DMS 273 treated with DMSO at 0.1 percent for 48 hours (cell line): ENCODE data around the gene SPNS1.
"Not testable (repeated sequence)": the region's sequence is repeated elsewhere in the genome, so short reads cannot be mapped to it uniquely, and the experiment has no call there.

ENCODE experiments used
- DNase-seq: peaks from one replicate; lab custom pipeline; 2025; lab: John Stamatoyannopoulos, UW

Gene SPNS1

GRCh38 chr16:28958216-28958615 is 16.4 kb upstream of the SPNS1 start:
- no peak for DNase-seq

DNA sequence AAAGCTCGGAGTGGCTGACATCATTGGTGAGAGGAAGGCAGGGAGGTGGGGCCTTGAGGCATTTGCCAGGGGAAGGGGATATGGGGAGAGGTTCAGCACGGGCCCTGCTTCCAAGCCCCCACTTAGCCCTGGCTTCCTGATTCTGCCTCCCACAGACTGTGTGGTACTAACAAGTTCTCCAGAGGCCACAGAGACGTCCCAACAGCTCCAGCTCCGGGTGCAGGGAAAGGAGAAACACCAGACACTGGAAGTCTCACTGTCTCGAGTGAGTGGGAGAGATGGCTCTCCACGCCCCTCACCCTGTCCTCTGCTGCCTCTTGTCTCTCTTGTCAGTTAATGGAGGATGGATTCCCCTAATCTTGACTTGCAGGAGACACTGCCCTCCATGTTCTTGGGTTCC is 15.7 kb upstream of the SPNS1 start:
- no peak for DNase-seq

DNA sequence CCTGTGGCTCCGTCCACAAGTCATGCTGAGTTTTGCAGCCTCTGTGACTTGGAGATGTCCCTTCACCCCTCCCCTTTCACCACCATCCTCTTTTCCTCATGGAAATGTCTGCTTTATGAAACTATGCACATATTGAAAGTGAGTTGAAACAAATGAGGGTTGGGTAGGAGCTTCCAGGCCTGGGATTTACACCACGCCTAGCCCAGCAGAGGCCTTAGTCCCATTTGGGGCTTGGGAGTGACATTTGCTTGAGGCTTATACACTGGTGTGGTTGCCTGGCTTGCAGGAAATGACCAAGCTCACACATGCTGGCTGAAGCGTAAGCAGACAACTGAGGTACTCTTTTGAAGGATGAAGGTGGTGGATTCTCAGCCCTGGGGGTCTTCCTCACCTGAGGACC is 10.5 kb upstream of the SPNS1 start:
- no peak for DNase-seq

- no peak for DNase-seq
Measured at GRCh38 chr16:28964496-28964895, 10.1 kb upstream of the SPNS1 start.

- no peak for DNase-seq
Measured at GRCh38 chr16:28967156-28967555, 7.4 kb upstream of the SPNS1 start.

GRCh38 chr16:28969696-28970095 is 4.9 kb upstream of the SPNS1 start:
- DNase-seq: not testable (repeated sequence)

DNA sequence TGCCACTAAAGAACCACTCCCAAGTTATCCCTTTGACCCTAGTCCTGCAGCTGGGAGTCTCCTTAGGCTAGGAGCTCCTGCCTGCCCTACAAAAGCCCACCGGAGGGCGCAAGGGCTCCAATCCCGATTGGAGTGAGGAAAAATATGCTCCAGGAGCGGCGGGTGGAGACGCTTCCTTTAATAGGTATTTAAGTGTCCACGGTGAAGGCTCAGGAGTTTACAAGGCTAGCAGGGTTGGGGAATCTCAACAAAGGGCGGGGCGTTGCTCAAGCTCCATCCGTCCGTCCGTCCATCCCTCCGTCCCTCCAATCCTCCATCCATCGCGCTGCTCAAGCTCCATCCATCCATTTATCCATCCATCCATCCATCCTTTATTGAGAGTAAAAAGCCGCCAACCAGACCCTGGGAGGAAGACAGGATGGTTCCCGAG is 556 bp upstream of the SPNS1 start:
- DNase-seq: peak; percentile 40

DNA sequence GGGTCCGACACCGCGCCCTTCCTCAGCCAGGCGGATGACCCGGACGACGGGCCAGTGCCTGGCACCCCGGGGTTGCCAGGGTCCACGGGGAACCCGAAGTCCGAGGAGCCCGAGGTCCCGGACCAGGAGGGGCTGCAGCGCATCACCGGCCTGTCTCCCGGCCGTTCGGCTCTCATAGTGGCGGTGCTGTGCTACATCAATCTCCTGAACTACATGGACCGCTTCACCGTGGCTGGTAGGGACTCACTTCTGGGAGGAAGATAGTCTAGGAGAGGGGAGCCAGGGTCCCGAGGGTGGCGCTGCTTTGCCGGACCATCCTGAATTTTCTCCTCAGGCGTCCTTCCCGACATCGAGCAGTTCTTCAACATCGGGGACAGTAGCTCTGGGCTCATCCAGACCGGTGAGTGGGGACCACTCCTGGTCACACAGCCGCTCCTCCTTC is 601 bp downstream of the SPNS1 start:
- no peak for DNase-seq

DNA sequence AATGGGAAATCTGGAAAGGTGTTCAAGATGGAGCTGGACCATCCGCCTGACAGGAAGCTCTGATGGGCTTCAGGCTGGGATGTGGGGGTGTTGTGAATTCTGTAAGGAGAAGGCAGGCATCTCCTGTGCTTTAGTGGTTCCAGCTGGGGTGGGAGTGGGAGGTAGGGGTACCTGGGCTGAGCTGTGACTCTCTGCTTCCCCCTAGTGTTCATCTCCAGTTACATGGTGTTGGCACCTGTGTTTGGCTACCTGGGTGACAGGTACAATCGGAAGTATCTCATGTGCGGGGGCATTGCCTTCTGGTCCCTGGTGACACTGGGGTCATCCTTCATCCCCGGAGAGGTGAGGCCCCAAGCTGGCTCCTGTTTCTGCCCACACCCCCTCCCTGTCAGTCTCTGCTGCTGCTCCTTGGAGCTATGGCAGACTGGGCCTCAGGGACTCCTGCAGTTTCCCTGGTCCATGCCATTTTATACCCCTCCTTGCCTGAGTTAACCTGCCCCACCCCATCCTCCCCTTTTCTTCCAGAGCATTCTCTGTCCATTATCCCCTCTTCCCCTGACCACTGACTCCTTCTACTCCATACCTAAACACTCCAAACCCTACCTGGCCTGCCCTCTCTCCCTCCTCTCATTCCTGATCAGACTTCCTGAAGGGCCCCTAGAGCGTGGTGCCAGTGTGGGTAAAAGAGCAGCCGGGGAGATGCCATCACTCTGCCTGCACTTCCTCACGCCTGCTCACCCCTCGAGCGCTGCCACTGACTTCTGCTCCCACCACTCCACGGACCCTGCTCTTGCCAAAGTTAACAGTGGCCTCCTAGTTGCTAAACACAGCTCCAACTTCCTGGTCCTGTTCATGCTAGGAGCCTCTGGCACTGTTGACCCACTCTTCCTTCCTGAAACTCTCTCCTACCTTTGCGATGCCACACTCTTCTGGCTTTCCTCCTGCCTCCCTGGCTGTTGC is 3.4 kb downstream of the SPNS1 start:
- DNase-seq: no peak

DNA sequence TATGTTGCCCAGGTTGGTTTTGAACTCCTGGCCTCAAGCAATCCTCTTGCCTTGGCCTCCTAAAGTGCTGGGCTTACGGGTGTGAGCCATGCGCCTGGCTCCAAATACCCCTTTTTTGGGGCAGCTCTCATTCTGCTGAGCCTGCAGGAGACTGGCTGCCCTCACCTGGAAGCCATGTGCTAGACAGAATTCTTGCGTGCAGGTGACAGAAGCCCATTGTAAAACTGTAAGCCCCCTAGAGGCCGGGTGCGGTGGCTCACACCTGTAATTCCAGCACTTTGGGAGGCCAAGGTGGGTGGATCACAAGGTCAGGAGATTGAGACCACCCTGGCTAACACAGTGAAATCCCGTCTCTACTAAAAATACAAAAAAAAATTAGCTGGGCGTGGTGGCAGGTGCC is 5.8 kb downstream of the SPNS1 start:
- DNase-seq: not testable (repeated sequence)

DNA sequence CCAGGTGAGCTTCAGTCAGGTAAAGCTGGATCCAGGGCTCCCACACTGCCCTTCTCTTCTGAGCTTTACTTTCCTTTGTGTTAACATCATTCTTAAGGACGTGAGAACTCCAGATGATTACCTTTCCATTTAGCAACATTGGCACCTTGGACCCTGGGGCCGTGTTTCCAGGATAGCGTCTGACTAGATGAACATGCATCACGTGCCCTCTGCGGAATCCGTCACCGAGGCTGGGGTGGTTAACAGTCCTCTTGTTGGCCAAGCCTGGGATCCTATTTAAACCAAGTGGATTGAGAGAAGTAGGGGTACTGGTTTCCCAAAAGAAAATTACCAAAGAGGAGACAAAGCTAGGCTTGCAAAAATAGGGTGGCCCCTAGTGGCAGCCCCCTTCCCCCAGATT is 6.4 kb downstream of the SPNS1 start:
- no peak for DNase-seq

DNA sequence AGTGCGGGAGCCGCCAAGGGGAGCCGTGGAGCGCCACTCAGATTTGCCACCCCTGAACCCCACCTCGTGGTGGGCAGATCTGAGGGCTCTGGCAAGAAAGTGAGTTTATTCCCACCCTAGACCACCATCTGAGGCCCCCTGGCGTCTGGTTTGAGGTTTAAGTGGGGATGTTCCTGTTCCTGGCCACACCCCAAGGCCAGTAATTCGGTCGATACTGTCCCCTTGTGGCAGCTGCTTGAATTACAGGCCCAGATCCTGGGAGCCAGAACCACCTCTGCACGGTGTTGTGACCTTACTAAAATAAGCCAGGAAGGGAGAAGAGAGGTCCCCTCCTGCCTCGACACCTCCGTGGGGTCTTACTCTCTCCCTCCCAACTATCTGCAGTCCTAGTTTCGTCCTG is 6.9 kb downstream of the SPNS1 start:
- DNase-seq: no peak

DNA sequence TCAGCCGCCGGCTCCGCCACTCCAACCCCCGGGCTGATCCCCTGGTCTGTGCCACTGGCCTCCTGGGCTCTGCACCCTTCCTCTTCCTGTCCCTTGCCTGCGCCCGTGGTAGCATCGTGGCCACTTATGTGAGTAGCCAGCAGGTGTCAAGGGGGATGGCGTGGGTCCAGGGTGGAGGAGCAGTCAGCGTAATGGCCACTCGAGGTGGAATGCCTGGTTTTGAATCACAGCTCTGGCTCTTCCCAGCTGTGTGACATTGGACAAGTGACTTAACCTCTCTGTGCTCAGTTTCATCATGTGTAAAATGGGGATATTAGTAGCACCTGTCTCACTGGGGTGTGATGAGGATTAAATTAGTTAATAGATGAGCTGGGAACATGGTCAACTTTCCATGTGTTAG is 7.8 kb downstream of the SPNS1 start:
- no peak for DNase-seq

GRCh38 chr16:28982949-28983348 is 8.4 kb downstream of the SPNS1 start:
- DNase-seq: no peak

- no peak for DNase-seq
Measured at GRCh38 chr16:28983644-28984043, 9.1 kb downstream of the SPNS1 start.

GRCh38 chr16:28984091-28984490 is 9.5 kb downstream of the SPNS1 start:
- DNase-seq: no peak

- no peak for DNase-seq
Measured at GRCh38 chr16:28984619-28985135, 10.1 kb downstream of the SPNS1 start, which contains the start of gene LAT. TSS of gene LAT (plus strand) at chr16:28985052. CDS start at chr16:28985418, 366 bp downstream.

DNA sequence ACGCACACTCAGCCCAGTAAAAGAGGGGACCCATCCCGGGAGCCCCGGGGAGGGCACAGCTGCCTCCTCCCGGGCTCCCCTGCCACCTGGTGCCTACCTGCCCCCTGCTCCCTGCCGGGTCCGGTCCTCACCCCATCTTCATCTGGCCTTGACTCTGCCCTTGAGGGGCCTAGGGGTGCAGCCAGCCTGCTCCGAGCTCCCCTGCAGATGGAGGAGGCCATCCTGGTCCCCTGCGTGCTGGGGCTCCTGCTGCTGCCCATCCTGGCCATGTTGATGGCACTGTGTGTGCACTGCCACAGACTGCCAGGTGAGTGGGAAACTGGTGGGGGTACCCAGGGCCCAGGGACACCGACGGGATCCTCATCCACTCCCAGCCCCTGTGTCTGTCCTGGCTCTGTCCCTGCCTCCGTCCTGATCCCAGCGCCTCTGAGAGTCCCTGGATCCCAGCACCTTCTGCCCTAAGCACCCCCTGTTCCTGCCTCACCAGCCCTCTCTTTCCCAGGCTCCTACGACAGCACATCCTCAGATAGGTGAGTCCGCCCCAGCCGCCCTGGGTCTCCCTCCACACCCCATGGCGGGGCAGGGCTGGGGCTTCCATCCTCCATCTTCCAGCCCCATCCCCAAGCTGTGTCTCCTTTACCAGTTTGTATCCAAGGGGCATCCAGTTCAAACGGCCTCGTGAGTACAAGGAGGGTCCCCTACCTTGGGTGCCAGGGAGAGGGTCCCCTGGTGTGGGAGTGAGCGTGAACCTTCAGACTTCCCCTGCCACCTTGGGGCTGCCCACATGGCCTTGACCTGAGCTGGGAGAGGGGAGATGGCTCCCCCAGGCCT is 10.8 kb downstream of the SPNS1 start:
- DNase-seq: no peak

- DNase-seq: no peak
Measured at GRCh38 chr16:28986046-28986445, 11.5 kb downstream of the SPNS1 start.

GRCh38 chr16:28986492-28986891 is 11.9 kb downstream of the SPNS1 start:
- no peak for DNase-seq

DNA sequence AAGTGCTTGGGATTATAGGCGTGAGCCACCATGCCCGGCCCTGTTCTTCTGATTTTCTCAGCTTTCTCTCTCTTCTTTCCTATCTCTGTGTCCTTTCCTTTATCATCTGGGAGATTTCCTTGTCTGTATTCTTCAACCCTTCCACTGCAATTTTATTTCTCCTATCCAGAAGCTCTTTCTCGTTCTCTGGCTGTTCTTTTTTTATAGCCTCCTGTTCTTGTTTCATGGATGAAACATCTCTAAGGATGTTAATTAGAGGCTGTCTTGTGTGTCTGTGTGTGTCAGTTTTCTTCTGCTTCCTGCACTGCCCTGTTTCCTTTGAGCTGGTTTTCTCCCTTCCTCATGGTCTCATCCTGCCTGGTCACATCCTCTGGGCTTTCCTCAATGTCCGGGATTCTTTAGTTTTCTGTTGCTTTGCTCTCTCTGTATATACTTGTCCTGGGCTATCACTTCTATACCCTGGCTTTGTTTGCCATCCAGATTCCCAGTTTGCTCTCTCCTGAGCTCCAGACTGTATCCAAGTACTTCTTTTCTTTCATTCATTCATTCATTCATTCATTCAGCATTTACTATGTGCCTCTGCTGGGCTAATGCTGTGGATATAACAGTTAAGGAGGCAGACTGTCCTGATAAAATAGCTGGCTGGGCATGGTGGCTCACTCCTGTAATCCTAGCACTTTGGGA is 12.7 kb downstream of the SPNS1 start:
- DNase-seq: no peak

- no peak for DNase-seq
Measured at GRCh38 chr16:28989363-28989762, 14.8 kb downstream of the SPNS1 start.
